Stimulated activated CD8-positive, alpha-beta memory T cell treated with anti-CD3 and anti-CD28 coated beads, Interleukin-12 subunit alpha, Interleukin-12 subunit beta, amount 100 ng/mL, for 4 hours (primary cell): ENCODE data around the gene ABCC4.

Experiments
- DNase-seq: peaks from one replicate; pipeline ENCODE4 v3.0.0-alpha.2; 2020; ENCODE audit warnings: low read depth

The ABCC4 gene

DNA sequence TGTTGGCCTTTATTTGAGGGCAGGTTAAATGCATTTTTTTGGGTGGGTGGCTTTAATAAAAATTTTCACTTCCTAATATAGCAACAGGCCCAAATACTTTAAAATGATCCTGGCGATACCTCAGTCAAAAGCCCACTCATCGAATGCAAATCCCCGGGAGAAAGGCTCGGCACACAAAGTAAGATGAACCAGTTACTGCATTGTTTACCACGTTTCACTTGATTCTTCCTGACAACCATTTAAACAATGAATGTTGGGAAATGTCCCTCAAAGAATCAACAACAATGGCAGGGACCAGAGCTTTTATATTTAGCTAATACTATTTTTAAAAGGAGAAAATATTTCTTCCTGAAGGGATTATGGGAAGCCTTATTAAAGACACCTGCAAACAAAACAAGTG, 187.7 kb downstream of the ABCC4 start:
- no peak for DNase-seq

- no peak for DNase-seq
Measured at GRCh38 chr13:95112883-95113282, 188.4 kb downstream of the ABCC4 start.

GRCh38 chr13:95111608-95112007, 189.6 kb downstream of the ABCC4 start:
- DNase-seq, result no peak

GRCh38 chr13:95106562-95106961, 194.7 kb downstream of the ABCC4 start:
- no peak for DNase-seq

- DNase-seq, result no peak
Measured at GRCh38 chr13:95100525-95101433, 200.5 kb downstream of the ABCC4 start.

DNA sequence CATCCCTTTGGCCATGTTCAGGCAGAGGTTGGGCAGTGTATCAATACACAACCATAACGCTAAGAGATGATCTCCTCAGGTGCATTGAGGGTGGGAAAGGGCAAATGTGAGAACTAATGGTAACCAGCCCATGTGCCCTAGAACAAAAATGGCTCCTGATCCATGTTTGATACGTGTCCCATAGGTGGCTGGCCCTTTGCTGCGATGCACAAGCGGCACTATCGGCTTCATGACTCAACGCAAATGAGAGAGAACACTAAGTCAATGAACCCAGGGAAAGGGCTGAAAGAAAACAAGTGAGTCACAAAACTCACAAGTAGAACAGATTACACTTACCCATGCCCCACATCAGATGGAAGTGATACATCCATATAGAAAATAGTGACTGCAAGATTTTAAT, 201.7 kb downstream of the ABCC4 start:
- DNase-seq, result no peak

DNA sequence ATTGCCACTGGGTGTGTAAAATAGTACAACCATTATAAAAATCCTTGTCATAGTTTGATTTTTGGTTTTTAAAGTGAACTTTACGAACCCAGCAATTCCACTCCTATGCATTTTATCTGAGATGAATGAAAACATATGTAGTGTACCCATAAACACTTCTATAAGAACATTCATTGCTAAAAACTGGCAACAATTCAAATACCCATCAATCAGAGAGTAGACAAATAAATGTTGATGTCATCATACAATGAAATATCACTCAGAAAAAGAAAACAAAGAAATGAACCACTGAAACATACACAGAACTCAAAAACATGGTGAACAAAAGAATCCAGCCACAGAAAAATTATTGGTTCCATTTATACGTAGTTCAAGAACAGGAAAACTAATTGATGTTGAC, 202.3 kb downstream of the ABCC4 start:
- no peak for DNase-seq

DNA sequence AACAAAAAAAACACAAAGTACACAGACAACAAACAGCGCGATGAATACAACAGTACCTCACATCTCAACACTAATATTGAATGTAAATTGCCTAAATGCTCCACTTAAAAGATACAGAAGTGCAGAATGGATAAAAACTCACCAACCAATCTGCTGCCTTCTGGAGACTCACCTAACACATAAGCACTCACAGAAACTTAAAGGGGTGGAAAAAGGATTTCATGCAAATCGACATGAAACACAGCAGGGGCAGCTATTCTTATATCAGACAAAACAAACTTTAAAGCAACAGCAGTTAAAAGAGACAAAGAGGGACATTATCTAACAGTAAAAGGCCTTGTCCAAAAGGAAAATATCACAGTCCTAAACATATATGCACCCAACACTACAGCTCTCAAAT, 209.5 kb downstream of the ABCC4 start:
- no peak for DNase-seq

GRCh38 chr13:95087746-95088305, 213.4 kb downstream of the ABCC4 start:
- no peak for DNase-seq

GRCh38 chr13:95086761-95087160, 214.5 kb downstream of the ABCC4 start:
- no peak for DNase-seq

DNA sequence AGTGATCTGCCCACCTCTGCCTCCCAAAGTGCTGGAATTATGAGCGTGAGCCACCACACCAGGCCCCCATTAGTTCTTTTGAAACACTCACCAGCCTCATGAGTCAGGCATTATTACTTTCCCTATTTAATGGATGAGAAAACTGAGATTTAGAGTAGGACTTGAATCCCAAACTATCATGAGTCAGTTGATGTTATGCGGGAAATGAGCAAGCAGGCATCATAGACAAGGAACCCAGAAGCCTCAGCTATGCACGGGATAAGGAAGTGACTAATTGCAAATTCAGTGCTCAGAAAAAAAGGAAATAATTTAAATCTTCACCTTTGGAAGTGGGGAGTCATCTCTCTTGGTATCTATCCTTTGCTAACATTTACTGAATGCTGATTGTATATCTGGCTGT, 217.5 kb downstream of the ABCC4 start:
- no peak for DNase-seq

DNA sequence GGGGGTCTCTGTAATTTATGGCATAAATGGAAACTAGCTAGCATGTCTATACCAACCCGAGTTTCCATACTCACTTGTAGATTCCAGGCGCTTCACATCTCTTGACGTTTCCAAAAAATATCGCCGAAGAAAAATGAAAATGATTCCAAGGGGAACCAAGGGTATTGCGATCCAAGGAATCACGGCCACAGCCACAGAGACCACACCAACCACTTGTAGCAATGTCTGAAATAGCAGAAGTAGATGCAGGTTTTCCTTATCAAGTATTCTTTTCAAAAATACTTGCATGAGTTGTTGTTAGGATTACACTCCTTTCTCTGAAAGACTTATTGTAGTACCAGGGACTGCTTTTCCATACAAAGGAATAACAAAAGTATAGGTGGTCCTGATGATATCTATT, 218.2 kb downstream of the ABCC4 start:
- no peak for DNase-seq

DNA sequence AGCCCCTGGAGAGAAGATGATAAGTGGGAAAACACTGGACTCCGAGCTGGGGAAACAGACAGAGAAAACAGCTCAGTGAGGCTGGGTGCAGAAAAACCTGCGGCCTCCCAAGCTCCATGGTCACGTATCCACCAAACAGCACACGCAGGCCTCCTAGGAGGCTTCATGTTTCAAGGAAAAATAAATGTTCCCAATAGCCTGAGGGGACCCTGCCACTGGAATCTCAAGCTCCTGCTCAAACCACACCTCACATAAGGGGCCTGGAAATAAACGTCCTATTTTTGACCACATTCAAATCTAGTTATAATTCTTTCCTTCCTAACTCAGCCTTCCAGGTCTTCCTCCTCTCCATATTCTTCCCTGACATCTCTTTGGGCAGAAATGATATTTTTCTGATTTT, 225.7 kb downstream of the ABCC4 start:
- no peak for DNase-seq

DNA sequence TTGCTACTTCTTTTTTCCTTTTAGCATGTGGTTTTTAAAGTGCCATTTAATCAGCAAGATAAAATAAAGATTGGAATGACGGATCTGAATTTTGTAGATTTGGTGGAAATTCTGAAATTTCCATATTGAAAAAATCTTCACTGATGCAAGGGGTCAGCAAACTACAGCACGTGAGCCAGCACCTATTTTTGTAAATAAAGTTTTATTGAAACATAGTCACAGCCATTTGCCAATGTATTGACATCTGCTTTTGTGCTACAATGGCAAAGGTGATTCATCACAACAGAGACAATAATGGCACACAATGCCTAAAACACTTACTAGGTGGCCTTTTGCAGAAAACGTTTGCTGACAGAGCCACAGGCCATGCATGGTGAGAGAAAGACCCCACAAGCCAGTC, 226.4 kb downstream of the ABCC4 start:
- DNase-seq, result no peak

DNA sequence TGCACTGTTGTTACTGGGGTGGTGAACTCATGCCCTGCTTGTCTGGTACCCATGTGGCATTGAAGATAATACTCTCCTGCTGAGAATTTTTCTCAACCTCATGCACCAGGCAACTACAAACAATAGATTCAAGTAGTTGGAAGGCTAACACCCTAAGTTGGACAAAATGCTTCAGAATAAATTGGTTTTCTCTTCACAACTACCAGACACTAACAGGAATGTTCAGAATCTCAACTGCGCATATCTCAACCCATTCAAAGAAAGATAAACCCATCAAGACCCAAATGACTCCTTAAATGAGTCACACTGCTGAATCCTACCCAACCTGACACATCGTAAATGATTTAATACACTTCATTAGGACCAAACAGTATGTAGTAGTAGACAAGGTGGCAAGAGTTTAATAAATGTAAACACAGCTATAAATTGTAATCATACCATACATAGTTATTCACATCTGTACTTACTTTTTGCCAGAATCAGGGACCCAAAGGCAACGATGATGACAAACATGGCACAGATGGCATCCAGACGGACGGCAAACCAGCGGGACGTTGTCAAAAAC, 227.4 kb downstream of the ABCC4 start:
- no peak for DNase-seq

- no peak for DNase-seq
Measured at GRCh38 chr13:95067303-95067702, 233.9 kb downstream of the ABCC4 start.

- DNase-seq, result no peak
Measured at GRCh38 chr13:95060014-95060519, 241.2 kb downstream of the ABCC4 start.

DNA sequence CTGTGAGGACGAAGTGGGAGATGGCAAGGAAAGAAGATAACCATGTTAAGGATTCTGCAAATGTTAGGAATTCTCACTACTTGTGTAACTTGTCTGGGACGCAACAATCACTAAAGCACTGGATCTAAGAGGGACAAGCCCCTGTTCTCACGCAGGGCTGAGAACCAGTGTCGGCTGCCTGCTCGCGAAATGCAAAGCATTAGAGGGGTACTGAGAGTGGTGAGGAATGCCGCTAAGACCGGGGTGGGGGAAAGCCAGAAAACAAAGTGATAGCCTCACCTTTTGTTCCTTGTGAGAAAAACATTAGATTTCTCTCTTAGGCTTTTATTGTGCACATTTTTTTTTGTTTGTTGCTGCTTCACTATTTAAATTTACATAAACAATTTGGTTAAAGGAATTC, 241.9 kb downstream of the ABCC4 start:
- no peak for DNase-seq

GRCh38 chr13:95058680-95059079, 242.6 kb downstream of the ABCC4 start:
- DNase-seq, result no peak

DNA sequence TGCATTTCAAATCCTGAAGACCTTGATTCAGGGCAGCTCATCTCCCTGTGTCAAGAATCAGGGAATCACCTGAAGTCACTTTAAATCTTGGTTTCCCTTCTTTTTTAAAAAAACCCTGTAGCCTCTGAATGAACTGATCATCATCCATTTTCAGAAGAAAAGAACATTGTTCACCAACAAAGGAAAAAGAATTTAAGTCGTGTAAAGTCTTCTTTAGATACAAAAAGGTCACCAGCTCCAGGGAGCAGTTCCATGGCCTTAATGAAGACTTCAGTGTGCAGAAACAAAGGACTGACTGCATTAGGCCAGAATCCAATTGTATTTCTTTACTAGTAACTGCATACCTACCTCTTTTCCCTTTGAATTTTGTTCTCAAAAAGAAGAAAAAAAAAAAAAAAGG, 245.0 kb downstream of the ABCC4 start:
- no peak for DNase-seq

GRCh38 chr13:95050800-95051615, 250.2 kb downstream of the ABCC4 start:
- DNase-seq, result no peak

GRCh38 chr13:95049772-95050171, 251.5 kb downstream of the ABCC4 start:
- DNase-seq, result no peak
